H1 (cell line): Measurements from ENCODE around the gene CTXN1. TPM values are rescaled to one million over a fixed set of nuclear protein-coding genes. Genes with fewer than 3 reads are reported as not detected.

Experiments
- CEBPB ChIP-seq: IDR thresholded peaks from 2 replicates; pipeline ENCODE4 v1.6.1; 2012; ENCODE audit warnings: low read depth, low read length
- CHD2 ChIP-seq: IDR thresholded peaks from 2 replicates; pipeline ENCODE4 v1.6.1; 2012; ENCODE audit warnings: low read length, improper control_type of control experiment
- CREB1 ChIP-seq: IDR thresholded peaks from 2 replicates; pipeline ENCODE4 v1.6.1; 2012; ENCODE audit warnings: inconsistent platforms
- EP300 ChIP-seq, 2 experiments: IDR thresholded peaks; 1 replicate in 1 of 2; 2 replicates in 1 of 2; pipeline ENCODE4 v1.6.1; 2011 to 2012; ENCODE audit warnings: low read depth in 2 of 2, low read length in 2 of 2, mild to moderate bottlenecking in 2 of 2, borderline replicate concordance in 1 of 2, inconsistent platforms in 1 of 2, moderate library complexity in 1 of 2
- EZH2 ChIP-seq: fragments of 200-600 bp; sonication (generic); IDR thresholded peaks from 2 replicates; pipeline ENCODE4 v1.7.1; 2012; ENCODE audit warnings: low read depth, mild to moderate bottlenecking, moderate library complexity, low read length, inconsistent platforms; ENCODE audit not compliant: severe bottlenecking
- GABPA ChIP-seq: IDR thresholded peaks from 2 replicates; pipeline ENCODE4 v1.6.1; 2011; ENCODE audit warnings: mild to moderate bottlenecking, low read length, moderate library complexity, borderline replicate concordance; ENCODE audit not compliant: insufficient read depth
- GTF2F1 ChIP-seq: IDR thresholded peaks from 2 replicates; pipeline ENCODE4 v1.6.1; 2012; ENCODE audit warnings: low read depth, low read length, improper control_type of control experiment, borderline replicate concordance
- HDAC2 ChIP-seq, 2 experiments: fragments of 300-600 bp in 1 of 2; sonication (generic) in 1 of 2; IDR thresholded peaks; 2 replicates each; pipeline ENCODE4 v1.6.1; 2011 to 2012; ENCODE audit warnings: low read depth in 2 of 2, low read length in 2 of 2, mild to moderate bottlenecking in 2 of 2, moderate library complexity in 2 of 2, borderline replicate concordance in 1 of 2, inconsistent platforms in 1 of 2
- JUN ChIP-seq: IDR thresholded peaks from 2 replicates; pipeline ENCODE4 v1.6.1; 2011; ENCODE audit warnings: low read depth, mild to moderate bottlenecking, improper control_type of control experiment, low read length
- MAX ChIP-seq: IDR thresholded peaks from 2 replicates; pipeline ENCODE4 v1.6.1; 2012; ENCODE audit warnings: inconsistent platforms
- PHF8 ChIP-seq: fragments of 200-600 bp; sonication (generic); conservative IDR thresholded peaks from 2 replicates; pipeline ENCODE4 v1.7.1; 2012; ENCODE audit warnings: low read depth, mild to moderate bottlenecking, inconsistent platforms, low read length, moderate library complexity
- POU5F1 ChIP-seq: IDR thresholded peaks from 2 replicates; pipeline ENCODE4 v1.6.1; 2011; ENCODE audit warnings: low read depth, mild to moderate bottlenecking, low read length, moderate library complexity
- RBBP5 ChIP-seq: IDR thresholded peaks from 2 replicates; pipeline ENCODE4 v1.7.1; 2012; ENCODE audit warnings: low read depth, mild to moderate bottlenecking, inconsistent platforms, low read length, moderate library complexity, borderline replicate concordance
- SIN3A ChIP-seq, 2 experiments: IDR thresholded peaks in 1 of 2; conservative IDR thresholded peaks in 1 of 2; 2 replicates each; pipeline ENCODE4 v1.6.1; 2011 to 2012; ENCODE audit warnings: low read length in 2 of 2, improper control_type of control experiment in 1 of 2, low read depth in 1 of 2, mild to moderate bottlenecking in 1 of 2
- SIX5 ChIP-seq: IDR thresholded peaks from 2 replicates; pipeline ENCODE4 v1.6.1; 2011; ENCODE audit warnings: mild to moderate bottlenecking, low read depth, low read length
- SP1 ChIP-seq: IDR thresholded peaks from 2 replicates; pipeline ENCODE4 v1.6.1; 2011; ENCODE audit warnings: low read depth, low read length
- SUZ12 ChIP-seq: fragments of 200-600 bp; sonication (generic); IDR thresholded peaks from 2 replicates; pipeline ENCODE4 v1.6.1; 2012; ENCODE audit warnings: mild to moderate bottlenecking, inconsistent platforms, low read length, moderate library complexity, mixed read lengths
- TAF7 ChIP-seq: optimal IDR thresholded peaks from 2 replicates; pipeline ENCODE3; 2011; ENCODE audit warnings: low read depth, mild to moderate bottlenecking, inconsistent platforms, low read length, moderate library complexity, borderline replicate concordance
- USF2 ChIP-seq: IDR thresholded peaks from 2 replicates; pipeline ENCODE4 v1.6.1; 2011; ENCODE audit warnings: low read length, improper control_type of control experiment
- YY1 ChIP-seq: IDR thresholded peaks from 2 replicates; pipeline ENCODE4 v1.6.1; 2011; ENCODE audit warnings: low read depth, mild to moderate bottlenecking, low read length
- ZNF274 ChIP-seq: IDR thresholded peaks from 2 replicates; pipeline ENCODE4 v1.7.0; 2012; ENCODE audit warnings: low read length, borderline replicate concordance; ENCODE audit errors: extremely low read depth
- polyA plus RNA-seq, 7 experiments: library from polyadenylated mRNA; depleted of rRNA in 3 of 7; stranded (reverse) in 5 of 7; unstranded in 2 of 7; fragments of >200 nt in 5 of 7; fragments of 200-250 nt in 2 of 7; gene quantifications; 1 replicate in 5 of 7; 2 replicates in 1 of 7; 4 replicates in 1 of 7; pipeline versions ENCODE4 v1.2.1 to v1.2.3, GENCODE V29; 2011 to 2013; ENCODE audit warnings: missing spikeins in 2 of 7, mixed read lengths in 2 of 7
- total RNA-seq: library from RNA; stranded (reverse); fragmentation: NEBNext Ultra II Directional; extraction: Animal tissue kit (Norgen Biotek cat#: 25700); gene quantifications from 2 replicates; pipeline ENCODE4 v1.2.1, GENCODE V29; 2021

The CTXN1 gene
- total and polyA plus RNA-seq, 2 of the 8 experiments (the other 6 are each of a cell fraction or from before 2014, with no cell fraction given), result 16.4 to 58.0 TPM

GRCh38 chr19:7943444-7944176 is 17.7 kb upstream of the CTXN1 start, which contains the start of gene TIMM44 (continued):
- peak; percentile 74 to 84; a peak in 3 of 4 replicates for TF ChIP-seq SIN3A (conservative IDR thresholded peaks at IDR 0.05 in 1 of 2, IDR thresholded peaks at IDR 0.05 in 1 of 2; ENCODE audit: low read depth in 1 of 2, low read length in 2 of 2)
- TF ChIP-seq TAF7, result peak; percentile 90
- TF ChIP-seq EZH2, result no peak
- peak; percentile 98 for TF ChIP-seq YY1
- no peak for TF ChIP-seq EP300 (IDR thresholded peaks at IDR 0.05; ENCODE audit: borderline replicate concordance in 1 of 2, low read depth in 2 of 2, low read length in 2 of 2)
- peak in 1 of 2 experiments; percentile 87; a peak in 1 of 4 replicates for TF ChIP-seq HDAC2 (IDR thresholded peaks at IDR 0.05; ENCODE audit: borderline replicate concordance in 1 of 2, low read depth in 2 of 2, low read length in 2 of 2)
- no peak for TF ChIP-seq SUZ12
- TF ChIP-seq CREB1, result peak; percentile 95
- TF ChIP-seq GTF2F1, result peak; percentile 0; the same call in 1 of the 2 replicates
- TF ChIP-seq GABPA, result no peak
- no peak for TF ChIP-seq ZNF274
- TF ChIP-seq RBBP5, result no peak
- no peak for TF ChIP-seq SIX5
- TF ChIP-seq USF2, result no peak
- no peak for TF ChIP-seq POU5F1
- TF ChIP-seq CHD2, result no peak
- TF ChIP-seq JUN, result no peak
- TF ChIP-seq MAX, result peak; percentile 93
- TF ChIP-seq PHF8, result peak; percentile 81
- peak; percentile 90; the same call in 1 of the 2 replicates for TF ChIP-seq SP1
- peak; percentile 98 for TF ChIP-seq CEBPB
